Measurements from ENCODE around the gene STXBP2.

The STXBP2 gene

DNA sequence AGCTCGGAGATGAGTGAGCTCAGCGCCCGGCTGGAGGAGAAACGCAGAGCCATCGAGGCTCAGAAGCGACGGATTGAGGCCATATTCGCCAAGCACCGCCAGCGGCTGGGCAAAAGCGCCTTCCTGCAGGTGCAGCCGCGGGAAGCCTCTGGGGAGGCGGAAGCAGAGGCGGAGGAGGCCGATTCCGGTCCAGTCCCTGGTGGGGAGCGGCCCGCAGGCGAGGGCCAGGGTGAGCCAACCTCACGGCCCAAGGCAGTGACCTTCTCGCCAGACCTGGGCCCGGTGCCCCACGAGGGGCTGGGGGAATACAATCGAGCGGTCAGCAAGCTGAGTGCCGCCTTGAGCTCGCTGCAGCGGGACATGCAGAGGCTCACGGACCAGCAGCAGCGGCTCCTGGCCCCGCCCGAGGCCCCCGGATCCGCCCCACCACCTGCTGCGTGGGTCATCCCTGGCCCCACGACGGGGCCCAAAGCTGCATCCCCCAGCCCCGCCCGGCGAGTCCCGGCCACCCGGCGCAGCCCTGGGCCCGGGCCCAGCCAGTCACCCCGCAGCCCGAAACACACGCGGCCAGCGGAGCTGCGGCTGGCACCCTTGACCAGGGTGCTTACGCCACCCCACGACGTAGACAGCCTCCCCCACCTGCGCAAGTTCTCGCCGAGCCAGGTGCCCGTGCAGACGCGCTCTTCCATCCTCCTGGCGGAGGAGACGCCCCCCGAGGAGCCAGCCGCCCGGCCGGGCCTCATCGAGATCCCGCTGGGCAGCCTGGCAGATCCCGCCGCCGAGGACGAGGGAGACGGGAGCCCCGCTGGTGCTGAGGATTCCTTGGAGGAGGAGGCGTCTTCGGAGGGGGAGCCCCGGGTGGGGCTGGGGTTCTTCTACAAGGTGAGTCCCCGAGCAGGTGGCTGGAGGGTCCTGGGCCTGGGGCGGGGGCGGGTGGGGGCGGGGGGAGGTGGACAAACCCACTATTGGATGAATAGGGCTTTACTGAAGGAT, 24.3 kb upstream of the STXBP2 start (continued):
- TF ChIP-seq, protein P1, sequence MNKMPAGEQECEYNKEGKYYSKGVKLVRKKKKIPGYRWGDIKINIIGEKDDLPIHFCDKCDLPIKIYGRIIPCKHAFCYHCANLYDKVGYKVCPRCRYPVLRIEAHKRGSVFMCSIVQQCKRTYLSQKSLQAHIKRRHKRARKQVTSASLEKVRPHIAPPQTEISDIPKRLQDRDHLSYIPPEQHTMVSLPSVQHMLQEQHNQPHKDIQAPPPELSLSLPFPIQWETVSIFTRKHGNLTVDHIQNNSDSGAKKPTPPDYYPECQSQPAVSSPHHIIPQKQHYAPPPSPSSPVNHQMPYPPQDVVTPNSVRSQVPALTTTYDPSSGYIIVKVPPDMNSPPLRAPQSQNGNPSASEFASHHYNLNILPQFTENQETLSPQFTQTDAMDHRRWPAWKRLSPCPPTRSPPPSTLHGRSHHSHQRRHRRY (tag by site-specific recombination; IDR thresholded peaks at IDR 0.05) = no peak
- TF ChIP-seq, protein P2, sequence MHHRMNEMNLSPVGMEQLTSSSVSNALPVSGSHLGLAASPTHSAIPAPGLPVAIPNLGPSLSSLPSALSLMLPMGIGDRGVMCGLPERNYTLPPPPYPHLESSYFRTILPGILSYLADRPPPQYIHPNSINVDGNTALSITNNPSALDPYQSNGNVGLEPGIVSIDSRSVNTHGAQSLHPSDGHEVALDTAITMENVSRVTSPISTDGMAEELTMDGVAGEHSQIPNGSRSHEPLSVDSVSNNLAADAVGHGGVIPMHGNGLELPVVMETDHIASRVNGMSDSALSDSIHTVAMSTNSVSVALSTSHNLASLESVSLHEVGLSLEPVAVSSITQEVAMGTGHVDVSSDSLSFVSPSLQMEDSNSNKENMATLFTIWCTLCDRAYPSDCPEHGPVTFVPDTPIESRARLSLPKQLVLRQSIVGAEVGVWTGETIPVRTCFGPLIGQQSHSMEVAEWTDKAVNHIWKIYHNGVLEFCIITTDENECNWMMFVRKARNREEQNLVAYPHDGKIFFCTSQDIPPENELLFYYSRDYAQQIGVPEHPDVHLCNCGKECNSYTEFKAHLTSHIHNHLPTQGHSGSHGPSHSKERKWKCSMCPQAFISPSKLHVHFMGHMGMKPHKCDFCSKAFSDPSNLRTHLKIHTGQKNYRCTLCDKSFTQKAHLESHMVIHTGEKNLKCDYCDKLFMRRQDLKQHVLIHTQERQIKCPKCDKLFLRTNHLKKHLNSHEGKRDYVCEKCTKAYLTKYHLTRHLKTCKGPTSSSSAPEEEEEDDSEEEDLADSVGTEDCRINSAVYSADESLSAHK (tag by site-specific recombination; IDR thresholded peaks at IDR 0.05) = no peak
- no peak for TF ChIP-seq ZIC2 (tag by site-specific recombination; IDR thresholded peaks at IDR 0.05)

DNA sequence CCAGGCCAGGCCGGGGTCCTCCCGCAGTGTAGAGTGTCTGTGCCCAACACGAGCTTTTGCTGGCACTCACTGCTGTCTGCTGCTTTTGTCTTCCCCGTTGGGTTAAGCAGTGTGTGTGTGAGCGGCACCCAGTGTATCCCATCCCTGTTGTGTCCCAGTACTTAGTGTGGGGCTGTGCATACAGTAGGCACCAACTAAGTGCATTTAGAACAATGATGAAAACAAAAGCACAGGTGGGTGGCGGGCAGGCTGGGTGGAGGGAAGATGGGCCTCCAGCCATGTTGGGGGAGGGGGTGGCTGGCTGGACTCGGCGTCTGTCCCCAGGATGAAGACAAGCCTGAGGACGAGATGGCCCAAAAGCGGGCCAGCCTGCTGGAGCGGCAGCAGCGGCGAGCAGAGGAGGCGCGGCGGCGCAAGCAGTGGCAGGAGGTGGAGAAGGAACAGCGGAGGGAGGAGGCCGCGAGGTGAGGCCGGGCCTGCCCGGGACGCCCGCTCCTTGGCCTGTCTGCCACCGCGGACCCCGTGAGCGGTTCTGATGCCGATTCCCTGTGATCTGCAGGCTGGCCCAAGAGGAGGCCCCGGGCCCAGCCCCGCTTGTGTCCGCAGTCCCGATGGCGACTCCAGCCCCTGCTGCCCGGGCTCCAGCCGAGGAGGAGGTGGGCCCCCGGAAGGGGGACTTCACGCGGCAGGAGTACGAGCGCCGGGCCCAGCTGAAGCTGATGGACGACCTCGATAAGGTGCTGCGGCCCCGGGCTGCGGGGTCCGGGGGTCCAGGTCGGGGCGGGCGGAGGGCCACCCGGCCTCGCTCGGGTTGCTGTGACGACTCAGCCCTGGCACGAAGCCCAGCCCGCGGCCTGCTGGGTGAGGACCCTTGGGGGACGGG, 21.8 kb upstream of the STXBP2 start:
- ChIA-PET CTCF (no interaction called here), POLR2A (no interaction called here)
- Histone ChIP-seq H3K9me3 (ENCODE audit: control insufficient read depth, insufficient read depth, low read depth, low read length) (no peaks in the 10 kb centered on the region), H3K27ac (ENCODE audit: extremely low read depth, low read depth, low read length) (no peak overlapping the region), H3K36me3 (ENCODE audit: control insufficient read depth in 2 of 2, insufficient read depth in 1 of 2, low read length in 2 of 2) (peaks cover 0 to 64% of the 10 kb centered on the region in 2 experiments; a peak in 2 of 3 replicates), H3K4me1 (ENCODE audit: control insufficient read depth, insufficient read depth, low read length) (no peaks in the 10 kb centered on the region; the same call in 1 of the 2 replicates), H3K4me3 (ENCODE audit: low read depth, low read length) (no peak overlapping the region)
- TF ChIP-seq, protein P3, sequence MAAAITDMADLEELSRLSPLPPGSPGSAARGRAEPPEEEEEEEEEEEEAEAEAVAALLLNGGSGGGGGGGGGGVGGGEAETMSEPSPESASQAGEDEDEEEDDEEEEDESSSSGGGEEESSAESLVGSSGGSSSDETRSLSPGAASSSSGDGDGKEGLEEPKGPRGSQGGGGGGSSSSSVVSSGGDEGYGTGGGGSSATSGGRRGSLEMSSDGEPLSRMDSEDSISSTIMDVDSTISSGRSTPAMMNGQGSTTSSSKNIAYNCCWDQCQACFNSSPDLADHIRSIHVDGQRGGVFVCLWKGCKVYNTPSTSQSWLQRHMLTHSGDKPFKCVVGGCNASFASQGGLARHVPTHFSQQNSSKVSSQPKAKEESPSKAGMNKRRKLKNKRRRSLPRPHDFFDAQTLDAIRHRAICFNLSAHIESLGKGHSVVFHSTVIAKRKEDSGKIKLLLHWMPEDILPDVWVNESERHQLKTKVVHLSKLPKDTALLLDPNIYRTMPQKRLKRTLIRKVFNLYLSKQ (tag by site-specific recombination; IDR thresholded peaks at IDR 0.05; ENCODE audit: borderline replicate concordance) = no peak
- TF ChIP-seq ZNF792 (tag by site-specific recombination; IDR thresholded peaks at IDR 0.05) = 0 out of 2 replicates have a peak, but pooled peaks have one; percentile 46

DNA sequence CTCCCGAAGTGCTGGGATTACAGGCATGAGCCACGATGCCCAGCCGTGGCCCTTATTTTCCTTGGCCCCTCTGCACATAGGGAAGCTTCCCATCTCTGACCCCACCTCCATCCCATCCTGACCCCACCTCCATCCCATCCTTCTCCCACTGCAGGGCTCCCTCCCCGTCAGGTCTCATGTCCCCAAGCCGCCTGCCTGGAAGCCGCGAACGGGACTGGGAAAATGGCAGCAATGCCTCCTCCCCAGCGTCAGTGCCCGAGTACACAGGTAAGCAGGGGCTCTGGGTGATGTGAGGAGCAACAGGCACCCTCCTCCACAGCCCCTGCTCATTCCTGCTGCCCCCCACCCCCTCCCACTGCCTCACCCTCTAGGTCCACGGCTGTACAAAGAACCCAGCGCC, 19.7 kb upstream of the STXBP2 start:
- H3K4me3 ChIP-seq (ENCODE audit: low read depth, low read length) = no peak overlapping the region
- no peak overlapping the region for H3K27ac ChIP-seq (ENCODE audit: extremely low read depth, low read depth, low read length)
- H3K4me1 ChIP-seq (ENCODE audit: control insufficient read depth, insufficient read depth, low read length) = no peaks in the 10 kb centered on the region; the same call in 1 of the 2 replicates
- no peaks in the 10 kb centered on the region for H3K9me3 ChIP-seq (ENCODE audit: control insufficient read depth, insufficient read depth, low read depth, low read length)
- H3K36me3 ChIP-seq (ENCODE audit: control insufficient read depth in 2 of 2, insufficient read depth in 1 of 2, low read length in 2 of 2) = peaks cover 0 to 67% of the 10 kb centered on the region in 2 experiments; a peak in 2 of 3 replicates
- TF ChIP-seq BCL11B (tag by site-specific recombination; IDR thresholded peaks at IDR 0.05; ENCODE audit: low read depth) (peak; percentile 32; the same call in 1 of the 2 replicates), ZSCAN23 (tag by site-specific recombination; IDR thresholded peaks at IDR 0.05) (no peak), ZNF19 (tag by site-specific recombination; IDR thresholded peaks at IDR 0.05; ENCODE audit: low read depth) (no peak), SP2 (tag by site-specific recombination; IDR thresholded peaks at IDR 0.05) (0 out of 2 replicates have a peak, but pooled peaks have one; percentile 7), EGR2 (tag by site-specific recombination; IDR thresholded peaks at IDR 0.05; ENCODE audit: low read depth) (no peak), SCRT2 (tag by site-specific recombination; IDR thresholded peaks at IDR 0.05) (peak; percentile 52; the same call in 1 of the 2 replicates)
- TF ChIP-seq, protein P4, sequence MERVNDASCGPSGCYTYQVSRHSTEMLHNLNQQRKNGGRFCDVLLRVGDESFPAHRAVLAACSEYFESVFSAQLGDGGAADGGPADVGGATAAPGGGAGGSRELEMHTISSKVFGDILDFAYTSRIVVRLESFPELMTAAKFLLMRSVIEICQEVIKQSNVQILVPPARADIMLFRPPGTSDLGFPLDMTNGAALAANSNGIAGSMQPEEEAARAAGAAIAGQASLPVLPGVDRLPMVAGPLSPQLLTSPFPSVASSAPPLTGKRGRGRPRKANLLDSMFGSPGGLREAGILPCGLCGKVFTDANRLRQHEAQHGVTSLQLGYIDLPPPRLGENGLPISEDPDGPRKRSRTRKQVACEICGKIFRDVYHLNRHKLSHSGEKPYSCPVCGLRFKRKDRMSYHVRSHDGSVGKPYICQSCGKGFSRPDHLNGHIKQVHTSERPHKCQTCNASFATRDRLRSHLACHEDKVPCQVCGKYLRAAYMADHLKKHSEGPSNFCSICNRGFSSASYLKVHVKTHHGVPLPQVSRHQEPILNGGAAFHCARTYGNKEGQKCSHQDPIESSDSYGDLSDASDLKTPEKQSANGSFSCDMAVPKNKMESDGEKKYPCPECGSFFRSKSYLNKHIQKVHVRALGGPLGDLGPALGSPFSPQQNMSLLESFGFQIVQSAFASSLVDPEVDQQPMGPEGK (tag by site-specific recombination; IDR thresholded peaks at IDR 0.05) = peak; percentile 27; the same call in 1 of the 2 replicates
- TF ChIP-seq, protein P5, sequence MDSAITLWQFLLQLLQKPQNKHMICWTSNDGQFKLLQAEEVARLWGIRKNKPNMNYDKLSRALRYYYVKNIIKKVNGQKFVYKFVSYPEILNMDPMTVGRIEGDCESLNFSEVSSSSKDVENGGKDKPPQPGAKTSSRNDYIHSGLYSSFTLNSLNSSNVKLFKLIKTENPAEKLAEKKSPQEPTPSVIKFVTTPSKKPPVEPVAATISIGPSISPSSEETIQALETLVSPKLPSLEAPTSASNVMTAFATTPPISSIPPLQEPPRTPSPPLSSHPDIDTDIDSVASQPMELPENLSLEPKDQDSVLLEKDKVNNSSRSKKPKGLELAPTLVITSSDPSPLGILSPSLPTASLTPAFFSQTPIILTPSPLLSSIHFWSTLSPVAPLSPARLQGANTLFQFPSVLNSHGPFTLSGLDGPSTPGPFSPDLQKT (IDR thresholded peaks at IDR 0.05; ENCODE audit: borderline replicate concordance, low read depth, low read length) = no peak
- ChIA-PET POLR2A (interaction anchor here (0.7 kb wide), 1 partner anchor 31 kb away, joined by 4 read pairs; no protein-coding TSS in a partner anchor), CTCF (interaction anchor here (1.9 kb wide), 1 partner anchor 49 kb away, joined by 10 read pairs; no protein-coding TSS in a partner anchor)
